SK-N-SH treated with all-trans-retinoic acid at 6 μM for 48 hours (cell line): ENCODE data around the gene PLXNA4.

Experiments used
- ATAC-seq: fragments of 200-7000 bp; cut with Tn5 transposase; 3 replicates; pipeline ENCODE4 v1.9.1; 2020; ENCODE audit warnings: mild to moderate bottlenecking, moderate library complexity
- ARNTL ChIP-seq: fragments of 450-650 bp; formaldehyde crosslinking; IDR thresholded peaks from 2 replicates; pipeline ENCODE4 v1.5.0; 2020; ENCODE audit warnings: low read depth, mild to moderate bottlenecking, moderate library complexity, borderline replicate concordance
- BACH2 ChIP-seq: fragments of 250-450 bp; sonication (Bioruptor Pico); IDR thresholded peaks from 2 replicates; pipeline ENCODE4 v1.9.0; 2021; ENCODE audit warnings: mild to moderate bottlenecking, borderline replicate concordance
- CREB5 ChIP-seq: fragments of 250-450 bp; sonication (Bioruptor Pico); IDR thresholded peaks from 2 replicates; pipeline ENCODE4 v1.5.1; 2020; ENCODE audit warnings: low read depth, mild to moderate bottlenecking, moderate library complexity
- CSDC2 ChIP-seq: fragments of 250-450 bp; sonication (Bioruptor Pico); IDR thresholded peaks from 2 replicates; pipeline ENCODE4 v1.5.0; 2020; ENCODE audit warnings: mild to moderate bottlenecking, moderate library complexity
- ESRRG ChIP-seq: fragments of 250-450 bp; sonication (Bioruptor Pico); IDR thresholded peaks from 2 replicates; pipeline ENCODE4 v1.6.1; 2021; ENCODE audit warnings: mild to moderate bottlenecking
- GLIS3 ChIP-seq: fragments of 250-450 bp; sonication (Bioruptor Pico); IDR thresholded peaks from 2 replicates; pipeline ENCODE4 v1.5.0; 2020; ENCODE audit warnings: mild to moderate bottlenecking, moderate library complexity
- ISL1 ChIP-seq: fragments of 250-450 bp; sonication (Bioruptor Pico); IDR thresholded peaks from 2 replicates; pipeline ENCODE4 v2.1.2; 2022; ENCODE audit warnings: mild to moderate bottlenecking, moderate library complexity
- OSR1 ChIP-seq: fragments of 250-450 bp; sonication (Bioruptor Pico); IDR thresholded peaks from 2 replicates; pipeline ENCODE4 v1.8.0; 2022; ENCODE audit warnings: moderate library complexity, mild to moderate bottlenecking, inconsistent platforms
- PATZ1 ChIP-seq: fragments of 250-450 bp; sonication (Bioruptor Pico); IDR thresholded peaks from 2 replicates; pipeline ENCODE4 v1.8.0; 2020; ENCODE audit warnings: mild to moderate bottlenecking, moderate library complexity, borderline replicate concordance
- POU6F1 ChIP-seq: fragments of 250-450 bp; sonication (Bioruptor Pico); IDR thresholded peaks from 2 replicates; pipeline ENCODE4 v1.8.0; 2021; ENCODE audit warnings: low read depth, mild to moderate bottlenecking, moderate library complexity, borderline replicate concordance
- PPARA ChIP-seq: fragments of 250-450 bp; sonication (Bioruptor Pico); IDR thresholded peaks from 2 replicates; pipeline ENCODE4 v1.5.0; 2020; ENCODE audit warnings: mild to moderate bottlenecking, borderline replicate concordance
- RARB ChIP-seq: fragments of 250-450 bp; sonication (Bioruptor Pico); IDR thresholded peaks from 2 replicates; pipeline ENCODE4 v1.8.0; 2021; ENCODE audit warnings: mild to moderate bottlenecking, moderate library complexity
- SNAI2 ChIP-seq: fragments of 250-450 bp; sonication (Bioruptor Pico); IDR thresholded peaks from 2 replicates; pipeline ENCODE4 v1.5.0; 2020; ENCODE audit warnings: mild to moderate bottlenecking, moderate library complexity
- TCF4 ChIP-seq: fragments of 250-450 bp; sonication (Bioruptor Pico); IDR thresholded peaks from 2 replicates; pipeline ENCODE4 v1.8.0; 2021; ENCODE audit warnings: mild to moderate bottlenecking, moderate library complexity, borderline replicate concordance
- TOX ChIP-seq: fragments of 250-450 bp; sonication (Bioruptor Pico); IDR thresholded peaks from 2 replicates; pipeline ENCODE4 v1.8.0; 2021; ENCODE audit warnings: mild to moderate bottlenecking, moderate library complexity, borderline replicate concordance
- TSHZ2 ChIP-seq: fragments of 250-450 bp; sonication (Bioruptor Pico); IDR thresholded peaks from 2 replicates; pipeline ENCODE4 v1.5.0; 2020; ENCODE audit warnings: mild to moderate bottlenecking, moderate library complexity
- ZC3H10 ChIP-seq: fragments of 250-450 bp; sonication (Bioruptor Pico); IDR thresholded peaks from 2 replicates; pipeline ENCODE4 v1.5.1; 2021; ENCODE audit warnings: mild to moderate bottlenecking, moderate library complexity
- ZFP3 ChIP-seq: fragments of 250-450 bp; sonication (Bioruptor Pico); IDR thresholded peaks from 2 replicates; pipeline ENCODE4 v1.5.0; 2020; ENCODE audit warnings: mild to moderate bottlenecking, moderate library complexity
- ZNF70 ChIP-seq: fragments of 450-650 bp; formaldehyde crosslinking; IDR thresholded peaks from 2 replicates; pipeline ENCODE4 v1.5.0; 2020; ENCODE audit warnings: mild to moderate bottlenecking, moderate library complexity
- ZNF8 ChIP-seq: fragments of 450-650 bp; formaldehyde crosslinking; IDR thresholded peaks from 2 replicates; pipeline ENCODE4 v1.5.0; 2020; ENCODE audit warnings: mild to moderate bottlenecking, moderate library complexity

The PLXNA4 gene

GRCh38 chr7:132211971-132212370 is 364.3 kb downstream of the PLXNA4 start:
- ATAC-seq: no peak
- TF ChIP-seq POU6F1 (CRISPR knock-in tag): no peak
- no peak for TF ChIP-seq SNAI2 (CRISPR knock-in tag)
- TF ChIP-seq ZNF70 (CRISPR knock-in tag): no peak
- TF ChIP-seq ARNTL (CRISPR knock-in tag): no peak
- TF ChIP-seq TOX: no peak
- TF ChIP-seq ZNF8 (CRISPR knock-in tag): no peak
- TF ChIP-seq CSDC2 (CRISPR knock-in tag): no peak
- no peak for TF ChIP-seq CREB5 (CRISPR knock-in tag)
- TF ChIP-seq PPARA (CRISPR knock-in tag): no peak
- TF ChIP-seq, all 23 proteins: peak for 0

GRCh38 chr7:132210821-132211220 is 365.4 kb downstream of the PLXNA4 start:
- no peak for ATAC-seq
- no peak for TF ChIP-seq BACH2 (CRISPR knock-in tag)
- TF ChIP-seq CSDC2 (CRISPR knock-in tag): no peak
- TF ChIP-seq PATZ1: no peak
- no peak for TF ChIP-seq RARB (CRISPR knock-in tag)
- no peak for TF ChIP-seq TSHZ2 (CRISPR knock-in tag)
- no peak for TF ChIP-seq ZC3H10 (CRISPR knock-in tag)
- no peak for TF ChIP-seq GLIS3
- TF ChIP-seq POU6F1 (CRISPR knock-in tag): no peak
- no peak for TF ChIP-seq ZNF70 (CRISPR knock-in tag)
- no peak for TF ChIP-seq ARNTL (CRISPR knock-in tag)
- no peak for TF ChIP-seq OSR1
- TF ChIP-seq ESRRG: no peak
- no peak for TF ChIP-seq TCF4 (CRISPR knock-in tag)
- no peak for TF ChIP-seq ZFP3
- TF ChIP-seq ISL1 (CRISPR knock-in tag): no peak
- no peak for TF ChIP-seq CREB5 (CRISPR knock-in tag)
- TF ChIP-seq PPARA (CRISPR knock-in tag): no peak

- no peak for TF ChIP-seq ZFP3
- TF ChIP-seq ESRRG: no peak
- no peak for TF ChIP-seq ZNF70 (CRISPR knock-in tag)
- no peak for TF ChIP-seq OSR1
- TF ChIP-seq BACH2 (CRISPR knock-in tag): no peak
- TF ChIP-seq ISL1 (CRISPR knock-in tag): no peak
- no peak for TF ChIP-seq GLIS3
- no peak for TF ChIP-seq ZC3H10 (CRISPR knock-in tag)
- TF ChIP-seq TSHZ2 (CRISPR knock-in tag): no peak
- no peak for TF ChIP-seq PATZ1
- no peak for TF ChIP-seq ZNF8 (CRISPR knock-in tag)
- no peak for ATAC-seq
Measured at GRCh38 chr7:132207782-132208181, 368.5 kb downstream of the PLXNA4 start.
